Type B pancreatic cell (in vitro differentiated cells): ENCODE data around the gene XPR1. TPM values are rescaled to one million over a fixed set of nuclear protein-coding genes. Genes with fewer than 3 reads are reported as not detected.

Source experiments
- DNase-seq: peaks from one replicate; pipeline ENCODE4 v3.0.0; 2021; ENCODE audit warnings: mixed read lengths; ENCODE audit not compliant: unreplicated experiment; ENCODE audit errors: extremely low spot score
- H3K27ac Mint-ChIP-seq: 2 replicates; pipeline ENCODE4 v1.8.0; 2021; ENCODE audit warnings: mild to moderate bottlenecking, mixed read lengths
- H3K27me3 Mint-ChIP-seq: 2 replicates; pipeline ENCODE4 v1.8.0; 2021; ENCODE audit warnings: mixed read lengths
- H3K36me3 Mint-ChIP-seq: 2 replicates; pipeline ENCODE4 v1.8.0; 2021; ENCODE audit warnings: mixed read lengths
- H3K4me1 Mint-ChIP-seq: one replicate; pipeline ENCODE4 v1.8.0; 2021; ENCODE audit warnings: mixed read lengths; ENCODE audit not compliant: unreplicated experiment
- H3K4me3 Mint-ChIP-seq: 2 replicates; pipeline ENCODE4 v1.8.0; 2021; ENCODE audit warnings: mild to moderate bottlenecking, mixed read lengths
- H3K9me3 Mint-ChIP-seq: 2 replicates; pipeline ENCODE4 v1.8.0; 2021; ENCODE audit warnings: mixed read lengths
- long read RNA-seq: library from polyadenylated mRNA; unstranded; transcript quantifications from one replicate; pipeline ENCODE4 v2.0.0, GENCODE V29; 2020
- total RNA-seq: library from RNA; stranded (reverse); gene quantifications from 2 replicates; pipeline ENCODE4 v1.2.1, GENCODE V29; 2021; ENCODE audit warnings: low replicate concordance
- TF ChIP-seq, protein P1 (sequence below): fragments of 200-600 bp; sonication (generic); conservative IDR thresholded peaks from 2 replicates; pipeline ENCODE4 v1.5.0; 2021; ENCODE audit warnings: antibody characterized with exemption, mild to moderate bottlenecking

XPR1 gene
- 37.1 and 48.5 TPM in 2 replicates for total RNA-seq
- long read RNA-seq, full-length matches to known transcripts: 2 of 7 reads
- long read RNA-seq, partial matches to known transcripts: 2 of 7 reads
- long read RNA-seq, other reads (novel, unspliced or antisense): 3 of 7 reads

DNA sequence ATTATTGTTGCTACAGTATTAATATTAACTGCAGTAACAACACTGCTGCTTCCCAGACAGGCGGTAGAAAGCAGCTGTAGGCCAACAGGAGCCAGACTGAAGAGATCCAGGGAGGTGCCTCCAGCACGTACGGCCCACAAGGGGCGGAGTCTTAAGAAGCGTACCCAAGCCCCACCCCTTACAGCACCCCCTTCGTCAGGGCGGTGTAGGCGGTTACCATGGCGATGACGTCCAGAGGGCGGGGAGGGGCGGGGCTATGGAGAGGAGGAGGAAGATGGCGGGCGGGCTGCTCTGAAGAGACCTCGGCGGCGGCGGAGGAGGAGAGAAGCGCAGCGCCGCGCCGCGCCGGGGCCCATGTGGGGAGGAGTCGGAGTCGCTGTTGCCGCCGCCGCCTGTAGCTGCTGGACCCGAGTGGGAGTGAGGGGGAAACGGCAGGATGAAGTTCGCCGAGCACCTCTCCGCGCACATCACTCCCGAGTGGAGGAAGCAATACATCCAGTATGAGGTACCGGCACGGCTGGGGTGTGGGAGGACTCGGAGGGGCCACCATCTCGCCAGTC is at the start of gene XPR1:
TSS of gene XPR1 (plus strand) at position 257 of the 560 bp plus-strand sequence. CDS start at position 437, 180 bp downstream.
- no peaks in the 10 kb centered on the region for H3K36me3 Mint-ChIP-seq
- H3K4me1 Mint-ChIP-seq: peaks cover 4% of the 10 kb centered on the region
- H3K9me3 Mint-ChIP-seq: no peaks in the 10 kb centered on the region
- peak within 1 kb of the TSS; percentile 84 for H3K27ac Mint-ChIP-seq
- peaks cover 3% of the 10 kb centered on the region for H3K27me3 Mint-ChIP-seq
- no peak within 1 kb of the TSS for H3K4me3 Mint-ChIP-seq
- TF ChIP-seq, protein P1, sequence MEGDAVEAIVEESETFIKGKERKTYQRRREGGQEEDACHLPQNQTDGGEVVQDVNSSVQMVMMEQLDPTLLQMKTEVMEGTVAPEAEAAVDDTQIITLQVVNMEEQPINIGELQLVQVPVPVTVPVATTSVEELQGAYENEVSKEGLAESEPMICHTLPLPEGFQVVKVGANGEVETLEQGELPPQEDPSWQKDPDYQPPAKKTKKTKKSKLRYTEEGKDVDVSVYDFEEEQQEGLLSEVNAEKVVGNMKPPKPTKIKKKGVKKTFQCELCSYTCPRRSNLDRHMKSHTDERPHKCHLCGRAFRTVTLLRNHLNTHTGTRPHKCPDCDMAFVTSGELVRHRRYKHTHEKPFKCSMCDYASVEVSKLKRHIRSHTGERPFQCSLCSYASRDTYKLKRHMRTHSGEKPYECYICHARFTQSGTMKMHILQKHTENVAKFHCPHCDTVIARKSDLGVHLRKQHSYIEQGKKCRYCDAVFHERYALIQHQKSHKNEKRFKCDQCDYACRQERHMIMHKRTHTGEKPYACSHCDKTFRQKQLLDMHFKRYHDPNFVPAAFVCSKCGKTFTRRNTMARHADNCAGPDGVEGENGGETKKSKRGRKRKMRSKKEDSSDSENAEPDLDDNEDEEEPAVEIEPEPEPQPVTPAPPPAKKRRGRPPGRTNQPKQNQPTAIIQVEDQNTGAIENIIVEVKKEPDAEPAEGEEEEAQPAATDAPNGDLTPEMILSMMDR: peak; percentile 38
- peak; percentile 95 for DNase-seq

DNA sequence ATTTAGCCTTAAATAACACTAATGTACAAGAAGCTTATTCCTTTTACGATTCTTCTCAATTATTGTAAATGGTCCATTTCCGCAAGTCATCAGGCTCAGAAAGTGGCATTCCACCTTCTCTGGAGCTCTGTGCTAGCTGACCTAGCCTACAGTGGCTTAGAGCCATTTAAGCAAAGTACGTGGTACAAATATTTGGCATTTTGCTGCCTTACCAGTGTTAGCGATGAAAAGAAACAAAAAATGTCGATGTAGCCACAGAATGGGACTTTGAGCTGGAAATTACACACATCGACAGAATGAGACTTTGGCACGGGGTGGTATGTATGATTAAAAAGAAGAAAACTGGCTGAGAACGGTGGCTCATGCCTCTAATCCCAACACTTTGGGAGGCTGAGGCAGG is 47.0 kb upstream of the XPR1 start:
- DNase-seq: no peak
- H3K4me3 Mint-ChIP-seq: peak overlapping the region; percentile 5
- peaks cover 4% of the 10 kb centered on the region for H3K9me3 Mint-ChIP-seq
- no peaks in the 10 kb centered on the region for H3K27me3 Mint-ChIP-seq
- H3K4me1 Mint-ChIP-seq: peaks cover 31% of the 10 kb centered on the region
- no peaks in the 10 kb centered on the region for H3K36me3 Mint-ChIP-seq
- H3K27ac Mint-ChIP-seq: peak overlapping the region; percentile 83
- TF ChIP-seq, protein P1: no peak

DNA sequence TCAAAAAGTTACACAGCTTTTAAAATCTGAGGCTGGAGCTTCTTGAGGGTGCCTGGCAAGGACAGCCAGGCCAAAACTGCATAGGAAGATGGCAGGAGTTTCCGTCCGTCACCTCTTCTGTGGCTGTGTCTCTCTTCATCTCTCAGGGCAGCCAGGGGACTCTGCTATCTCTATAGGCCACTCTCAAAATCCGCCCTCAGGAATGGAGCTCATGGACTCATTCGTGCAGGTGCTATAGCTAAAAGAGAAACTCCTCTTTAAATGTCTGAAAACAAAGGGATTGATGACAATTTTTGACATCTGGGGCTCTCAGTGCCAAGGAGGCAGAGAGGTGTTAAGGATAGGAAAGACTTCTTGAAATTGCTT is 45.8 kb upstream of the XPR1 start:
- peak overlapping the region; percentile 83 for H3K27ac Mint-ChIP-seq
- H3K9me3 Mint-ChIP-seq: peaks cover 4% of the 10 kb centered on the region
- no peaks in the 10 kb centered on the region for H3K36me3 Mint-ChIP-seq
- TF ChIP-seq, protein P1: no peak
- no peak for DNase-seq
- H3K27me3 Mint-ChIP-seq: peaks cover 3% of the 10 kb centered on the region
- no peak overlapping the region for H3K4me3 Mint-ChIP-seq
- H3K4me1 Mint-ChIP-seq: peaks cover 23% of the 10 kb centered on the region

DNA sequence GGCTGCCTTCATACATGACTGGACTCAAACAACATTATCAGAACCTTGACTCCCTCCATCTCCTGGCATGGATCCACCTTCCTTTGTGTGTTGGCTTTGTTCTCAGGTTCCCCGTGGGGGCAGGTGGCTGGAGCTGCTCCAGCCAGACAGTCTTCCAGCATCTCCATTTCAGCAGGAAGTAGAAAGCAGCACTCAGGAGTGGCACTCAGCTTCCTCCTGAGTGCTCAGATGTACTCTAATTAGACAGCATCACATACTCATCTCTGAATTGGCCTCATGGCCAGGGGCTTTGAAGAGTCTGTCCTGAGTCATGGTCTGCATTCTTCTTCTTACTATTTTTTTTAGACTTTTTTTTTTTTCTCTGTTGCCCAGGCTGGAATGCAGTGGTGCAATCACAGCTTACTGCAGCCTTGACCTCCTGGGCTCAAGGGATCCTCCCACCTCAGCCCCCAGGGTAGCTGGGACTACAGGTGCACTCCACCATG is 45.1 kb upstream of the XPR1 start:
- no peak for DNase-seq
- TF ChIP-seq, protein P1: no peak
- Mint-ChIP-seq H3K36me3 (no peaks in the 10 kb centered on the region), H3K27me3 (peaks cover 3% of the 10 kb centered on the region), H3K4me3 (peak overlapping the region; percentile 62), H3K27ac (peak overlapping the region; percentile 88), H3K9me3 (peaks cover 4% of the 10 kb centered on the region), H3K4me1 (peaks cover 23% of the 10 kb centered on the region)

DNA sequence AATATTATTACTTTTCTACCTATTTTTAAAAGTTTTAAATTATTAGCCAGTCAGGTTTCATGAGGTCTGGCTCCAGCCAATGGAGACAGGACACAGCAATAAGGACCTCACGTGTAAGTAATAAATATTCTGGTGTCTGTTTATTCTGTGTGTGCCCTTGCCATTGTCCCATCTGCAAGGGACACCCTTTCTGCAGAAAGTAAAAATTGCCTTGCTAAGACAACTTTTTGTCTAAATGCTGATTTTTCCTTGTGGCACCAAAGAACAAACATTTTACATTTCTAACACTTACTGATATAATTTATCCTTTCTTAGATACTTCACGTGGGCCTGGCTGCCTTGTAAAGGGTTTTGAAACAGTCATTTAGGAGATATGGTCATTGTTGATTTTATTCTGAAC is 43.7 kb upstream of the XPR1 start:
- TF ChIP-seq, protein P1: no peak
- Mint-ChIP-seq H3K4me3 (no peak overlapping the region), H3K9me3 (peaks cover 4% of the 10 kb centered on the region), H3K27me3 (peaks cover 3% of the 10 kb centered on the region), H3K36me3 (no peaks in the 10 kb centered on the region), H3K27ac (no peak overlapping the region), H3K4me1 (peaks cover 24% of the 10 kb centered on the region)
- no peak for DNase-seq
